Cardiac muscle cell (in vitro differentiated cells and primary cell): Measurements from ENCODE around the gene DPP10. TPM values are rescaled to one million over a fixed set of nuclear protein-coding genes. Genes with fewer than 3 reads are reported as not detected.

Experiments
- DNase-seq, 2 donors: peaks; one replicate each; pipeline versions ENCODE4 v3.0.0 to v3.0.0-alpha.2; 2010 to 2017; ENCODE audit warnings: low read depth in 1 of 2, low spot score in 1 of 2
- H3K27ac ChIP-seq: fragments of 200-600 bp; sonication (generic); 2 replicates; pipeline ENCODE4 v1.5.1; 2016
- H3K27me3 ChIP-seq: fragments of 200-600 bp; sonication (generic); 2 replicates; pipeline ENCODE4 v1.6.0; 2016; ENCODE audit warnings: control low read depth
- H3K36me3 ChIP-seq: fragments of 200-600 bp; sonication (generic); 2 replicates; pipeline ENCODE4 v1.5.1; 2016; ENCODE audit warnings: control low read depth
- H3K4me1 ChIP-seq: fragments of 200-600 bp; sonication (generic); 2 replicates; pipeline ENCODE4 v1.8.1; 2017; ENCODE audit warnings: low read depth, mild to moderate bottlenecking, mixed run types
- H3K4me3 ChIP-seq: fragments of 200-600 bp; sonication (generic); 2 replicates; pipeline ENCODE4 v1.5.1; 2016; ENCODE audit warnings: mild to moderate bottlenecking
- H3K9me3 ChIP-seq: fragments of 200-600 bp; sonication (generic); 2 replicates; pipeline ENCODE4 v1.5.1; 2017; ENCODE audit warnings: low read depth, mild to moderate bottlenecking, control low read depth
- polyA plus RNA-seq: library from polyadenylated mRNA; unstranded; fragments of >200 nt; fragmentation: Nextera tagmentation; extraction: Ambion mirVana; gene quantifications from 2 replicates; pipeline ENCODE4 v1.2.1, GENCODE V29; 2016
- total RNA-seq: library from RNA; depleted of rRNA; stranded (reverse); fragments of >200 nt; gene quantifications from 2 replicates; pipeline ENCODE4 v1.2.3, GENCODE V29; 2016
- TF ChIP-seq, protein P1 (sequence below): IDR thresholded peaks from 2 replicates; pipeline ENCODE4 v1.5.1; 2012; ENCODE audit warnings: low read depth, mild to moderate bottlenecking, low read length

The DPP10 gene
- total and polyA plus RNA-seq, 2 experiments from 2014 or later, result 1.1 to 1.4 TPM

DNA sequence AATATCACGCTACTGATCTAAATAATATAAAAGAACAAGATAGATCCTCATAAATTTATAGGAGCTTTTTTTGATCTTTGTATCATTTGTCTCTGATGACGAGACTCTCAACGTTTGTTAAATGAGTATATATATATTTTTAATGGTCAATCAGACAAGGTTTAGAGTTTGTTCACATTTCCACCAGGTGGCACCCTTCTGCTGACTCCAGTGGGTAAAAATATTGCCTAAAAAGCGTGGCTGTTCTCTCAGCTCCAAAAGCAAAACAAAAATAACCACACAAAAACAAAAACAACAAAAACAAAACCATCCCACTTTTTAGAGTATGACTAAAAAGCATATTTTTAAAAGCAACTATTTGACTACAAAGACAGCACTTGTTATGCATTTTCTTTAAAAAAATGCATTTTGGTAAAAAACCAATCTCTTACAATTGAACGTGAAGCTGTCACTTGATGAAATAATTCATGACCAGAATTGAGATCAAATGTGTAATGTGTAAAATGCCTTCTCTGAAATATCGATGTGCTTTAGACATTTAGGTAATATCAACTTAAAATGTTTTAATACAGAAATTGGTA lies 723.2 kb downstream of the DPP10 start:
- no peaks in the 10 kb centered on the region for H3K9me3 ChIP-seq
- no peaks in the 10 kb centered on the region for H3K4me1 ChIP-seq
- H3K36me3 ChIP-seq, result no peaks in the 10 kb centered on the region
- peaks cover 44% of the 10 kb centered on the region for H3K27me3 ChIP-seq
- no peak overlapping the region for H3K4me3 ChIP-seq
- TF ChIP-seq, protein P1, sequence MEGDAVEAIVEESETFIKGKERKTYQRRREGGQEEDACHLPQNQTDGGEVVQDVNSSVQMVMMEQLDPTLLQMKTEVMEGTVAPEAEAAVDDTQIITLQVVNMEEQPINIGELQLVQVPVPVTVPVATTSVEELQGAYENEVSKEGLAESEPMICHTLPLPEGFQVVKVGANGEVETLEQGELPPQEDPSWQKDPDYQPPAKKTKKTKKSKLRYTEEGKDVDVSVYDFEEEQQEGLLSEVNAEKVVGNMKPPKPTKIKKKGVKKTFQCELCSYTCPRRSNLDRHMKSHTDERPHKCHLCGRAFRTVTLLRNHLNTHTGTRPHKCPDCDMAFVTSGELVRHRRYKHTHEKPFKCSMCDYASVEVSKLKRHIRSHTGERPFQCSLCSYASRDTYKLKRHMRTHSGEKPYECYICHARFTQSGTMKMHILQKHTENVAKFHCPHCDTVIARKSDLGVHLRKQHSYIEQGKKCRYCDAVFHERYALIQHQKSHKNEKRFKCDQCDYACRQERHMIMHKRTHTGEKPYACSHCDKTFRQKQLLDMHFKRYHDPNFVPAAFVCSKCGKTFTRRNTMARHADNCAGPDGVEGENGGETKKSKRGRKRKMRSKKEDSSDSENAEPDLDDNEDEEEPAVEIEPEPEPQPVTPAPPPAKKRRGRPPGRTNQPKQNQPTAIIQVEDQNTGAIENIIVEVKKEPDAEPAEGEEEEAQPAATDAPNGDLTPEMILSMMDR, result peak; percentile 52
- H3K27ac ChIP-seq, result no peak overlapping the region
- DNase-seq, result peak; percentile 44 to 69

GRCh38 chr2:115168457-115168856 lies 726.0 kb downstream of the DPP10 start:
- DNase-seq, result no peak
- TF ChIP-seq, protein P1, result no peak
- Histone ChIP-seq H3K27me3 (peaks cover 15% of the 10 kb centered on the region), H3K4me3 (no peak overlapping the region), H3K36me3 (no peaks in the 10 kb centered on the region), H3K9me3 (no peaks in the 10 kb centered on the region), H3K27ac (no peak overlapping the region), H3K4me1 (no peaks in the 10 kb centered on the region)

GRCh38 chr2:115169814-115170213 lies 727.4 kb downstream of the DPP10 start:
- no peak for DNase-seq
- no peak overlapping the region for H3K27ac ChIP-seq
- H3K27me3 ChIP-seq, result peaks cover 2% of the 10 kb centered on the region
- H3K4me1 ChIP-seq, result no peaks in the 10 kb centered on the region
- no peaks in the 10 kb centered on the region for H3K36me3 ChIP-seq
- TF ChIP-seq, protein P1, result no peak
- H3K4me3 ChIP-seq, result no peak overlapping the region
- no peaks in the 10 kb centered on the region for H3K9me3 ChIP-seq

GRCh38 chr2:115171751-115172150 lies 729.3 kb downstream of the DPP10 start:
- TF ChIP-seq, protein P1, result no peak
- no peaks in the 10 kb centered on the region for H3K27me3 ChIP-seq
- H3K4me3 ChIP-seq, result no peak overlapping the region
- DNase-seq, result no peak
- H3K36me3 ChIP-seq, result no peaks in the 10 kb centered on the region
- H3K9me3 ChIP-seq, result no peaks in the 10 kb centered on the region
- H3K27ac ChIP-seq, result no peak overlapping the region
- no peaks in the 10 kb centered on the region for H3K4me1 ChIP-seq

- Histone ChIP-seq H3K4me1 (no peaks in the 10 kb centered on the region), H3K4me3 (no peak overlapping the region), H3K27ac (no peak overlapping the region), H3K9me3 (no peaks in the 10 kb centered on the region), H3K27me3 (no peaks in the 10 kb centered on the region), H3K36me3 (no peaks in the 10 kb centered on the region)
- DNase-seq, result no peak
- TF ChIP-seq, protein P1, result no peak
These were observed 732.2 kb downstream of the DPP10 start for GRCh38 chr2:115174651-115175050.
